Measurements from ENCODE around the gene NFASC.

The NFASC gene

DNA sequence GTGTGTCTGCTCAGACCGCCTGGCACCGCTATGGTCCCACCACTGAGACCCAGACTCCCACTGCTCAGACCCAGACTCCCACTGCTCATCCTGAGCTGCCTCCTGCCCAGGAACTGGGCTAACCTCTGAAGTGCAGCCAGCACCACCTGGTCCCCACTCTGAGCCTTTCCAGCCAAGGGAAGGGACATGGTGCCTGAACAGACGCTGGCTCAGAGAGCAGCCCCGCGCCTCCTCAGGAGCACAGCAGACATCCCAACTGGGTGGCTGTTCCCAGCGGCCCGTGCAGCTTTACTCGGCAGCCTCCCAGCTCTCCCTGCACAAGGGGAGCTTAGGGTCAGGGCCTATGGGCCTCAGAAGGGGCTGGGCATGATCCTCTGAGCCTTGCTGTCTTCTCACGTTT lies 144.6 kb downstream of the NFASC start:
- DNase-seq: no peak

- DNase-seq: no peak
Observed at GRCh38 chr1:205016075-205016474, 145.4 kb downstream of the NFASC start.

- no peak for DNase-seq
Observed at GRCh38 chr1:205016584-205016983, 145.9 kb downstream of the NFASC start.

DNA sequence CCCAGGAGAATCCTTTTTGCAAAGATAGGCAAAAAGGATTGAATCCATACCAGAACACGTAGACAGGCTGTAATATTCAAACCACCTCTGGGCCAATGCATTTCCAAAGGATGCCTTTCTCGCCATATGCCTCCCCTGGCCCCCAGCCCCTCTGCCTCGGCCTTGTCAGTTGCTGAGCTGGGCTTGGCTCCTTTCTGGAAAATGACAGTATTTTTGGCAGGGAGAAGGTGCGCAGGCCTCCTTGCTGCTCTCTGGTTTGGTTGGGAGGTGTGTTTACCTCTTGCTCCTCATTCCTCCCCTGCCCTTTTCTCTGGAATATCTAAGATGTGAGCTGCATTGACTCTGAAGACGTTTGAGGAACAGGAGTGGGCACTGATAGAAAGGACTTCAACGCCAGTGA lies 146.3 kb downstream of the NFASC start:
- no peak for DNase-seq

- DNase-seq: no peak
Observed at GRCh38 chr1:205017766-205018165, 147.1 kb downstream of the NFASC start.

DNA sequence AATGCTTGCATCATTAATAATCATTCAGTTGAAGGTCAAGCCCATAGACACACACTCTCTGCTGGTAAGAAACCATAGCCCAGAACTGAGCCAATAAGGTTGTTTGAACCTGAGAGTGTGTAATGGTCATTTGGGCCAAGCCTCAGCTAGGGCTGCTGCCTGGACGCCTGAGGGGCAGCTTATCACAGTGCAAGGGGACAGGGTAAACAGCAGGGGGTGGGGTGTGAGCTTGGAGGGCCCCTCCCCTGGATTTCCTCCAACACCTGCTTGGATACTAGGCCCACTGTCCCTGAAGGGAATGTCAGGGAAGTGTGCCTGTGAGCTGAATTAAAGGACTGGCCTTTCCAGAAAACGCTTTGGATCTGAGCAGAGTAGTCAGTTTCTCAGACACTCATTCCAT lies 147.7 kb downstream of the NFASC start:
- DNase-seq: no peak

GRCh38 chr1:205020466-205020865 lies 149.8 kb downstream of the NFASC start:
- DNase-seq: no peak

GRCh38 chr1:205024679-205025078 lies 154.0 kb downstream of the NFASC start:
- DNase-seq: no peak

- DNase-seq: no peak
Observed at GRCh38 chr1:205025239-205025638, 154.6 kb downstream of the NFASC start.

DNA sequence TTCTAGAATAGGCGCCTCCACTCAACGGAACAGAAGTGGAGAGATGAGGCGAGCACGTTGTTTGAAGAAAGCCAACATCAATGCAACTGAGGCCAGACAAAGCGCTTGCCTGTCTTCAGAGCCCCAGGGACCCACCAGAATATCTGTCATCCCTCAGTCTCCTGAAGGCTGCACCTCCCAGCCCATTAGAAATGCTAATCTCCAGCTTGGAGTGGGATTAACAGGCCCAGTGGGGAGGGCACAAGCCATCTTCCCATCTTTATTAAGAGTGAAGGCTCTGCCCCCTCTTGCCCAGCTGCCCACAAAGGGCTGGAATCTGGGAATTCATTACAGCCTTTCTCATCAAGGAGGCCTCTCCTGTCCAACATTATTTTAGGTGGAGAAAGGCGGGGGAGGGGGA lies 155.5 kb downstream of the NFASC start:
- DNase-seq: no peak

DNA sequence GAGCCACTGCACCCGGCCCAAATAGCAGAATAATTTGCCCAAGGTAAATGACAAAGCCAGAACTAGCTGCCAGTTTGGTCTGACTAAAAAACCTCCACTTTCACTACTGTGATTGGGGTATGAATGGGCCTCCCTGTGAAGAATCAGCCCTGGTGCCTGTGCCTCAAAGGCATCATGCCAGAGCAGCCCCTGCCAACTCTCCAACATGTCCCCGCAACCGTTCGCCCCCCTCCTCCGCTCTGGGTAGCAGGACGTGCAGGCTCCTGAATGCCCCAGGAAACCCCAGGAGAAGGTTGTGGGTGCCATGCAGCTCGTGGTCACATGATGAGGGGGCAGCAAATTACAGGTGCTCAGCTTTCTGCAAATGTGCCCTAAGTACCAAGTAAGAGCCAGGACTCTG lies 157.7 kb downstream of the NFASC start:
- DNase-seq: no peak

DNA sequence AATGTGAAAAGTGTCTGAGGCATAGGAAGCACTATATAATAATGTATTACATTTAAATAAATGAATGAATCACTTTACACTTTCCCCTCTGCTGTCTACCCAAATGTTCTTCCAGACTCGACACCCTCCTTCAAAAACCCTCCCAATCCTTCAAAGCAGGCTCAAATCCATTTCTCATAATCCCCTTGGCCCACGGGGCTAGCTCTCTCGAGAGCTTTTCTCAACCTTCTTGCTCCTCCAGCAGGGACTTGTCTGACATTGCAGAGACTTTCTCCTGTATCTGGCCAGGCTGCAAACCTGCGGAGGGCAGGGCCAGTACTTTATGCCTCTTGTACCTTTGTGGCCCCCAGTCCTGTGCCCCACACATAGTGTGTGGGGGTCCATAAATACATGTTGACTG lies 158.3 kb downstream of the NFASC start:
- no peak for DNase-seq

DNA sequence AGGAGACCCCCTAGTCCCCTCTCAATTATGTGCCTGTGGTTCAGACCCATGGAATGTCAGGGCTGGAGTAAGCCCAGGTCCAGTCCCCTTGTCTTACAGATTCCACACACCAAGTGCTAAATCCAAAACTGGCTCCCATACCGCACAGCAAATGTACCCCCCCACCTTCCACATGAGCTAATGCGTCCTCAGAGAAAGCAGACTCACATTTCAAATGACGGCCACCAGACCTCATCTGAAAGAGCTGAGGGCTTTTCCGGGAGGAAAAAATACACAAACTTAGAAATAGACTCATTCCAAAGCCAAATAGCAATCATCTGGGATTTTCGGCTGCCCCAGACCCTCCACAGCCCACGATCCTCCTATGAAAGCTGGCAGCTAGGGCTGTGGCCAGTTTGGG lies 159.6 kb downstream of the NFASC start:
- DNase-seq: no peak

DNA sequence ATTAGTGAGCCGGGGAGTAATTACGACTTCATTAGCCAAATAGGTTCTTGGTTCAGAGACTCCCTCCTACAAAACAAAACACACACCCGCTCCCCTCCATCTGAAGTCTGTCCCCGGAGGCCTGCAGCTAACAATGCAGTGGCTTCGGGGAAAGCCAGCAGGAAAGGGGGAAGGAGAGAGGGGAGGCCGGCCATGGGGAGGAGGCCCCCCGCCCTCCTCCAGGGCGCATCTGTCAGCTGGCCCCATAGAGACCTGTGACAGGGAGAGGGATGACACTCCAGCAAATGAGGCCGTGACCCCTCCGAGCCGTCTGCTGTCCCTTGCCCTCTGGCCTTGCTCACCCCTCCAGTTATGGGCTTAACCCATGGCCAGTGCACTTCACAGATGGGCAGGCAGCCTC lies 160.2 kb downstream of the NFASC start:
- DNase-seq: no peak

DNA sequence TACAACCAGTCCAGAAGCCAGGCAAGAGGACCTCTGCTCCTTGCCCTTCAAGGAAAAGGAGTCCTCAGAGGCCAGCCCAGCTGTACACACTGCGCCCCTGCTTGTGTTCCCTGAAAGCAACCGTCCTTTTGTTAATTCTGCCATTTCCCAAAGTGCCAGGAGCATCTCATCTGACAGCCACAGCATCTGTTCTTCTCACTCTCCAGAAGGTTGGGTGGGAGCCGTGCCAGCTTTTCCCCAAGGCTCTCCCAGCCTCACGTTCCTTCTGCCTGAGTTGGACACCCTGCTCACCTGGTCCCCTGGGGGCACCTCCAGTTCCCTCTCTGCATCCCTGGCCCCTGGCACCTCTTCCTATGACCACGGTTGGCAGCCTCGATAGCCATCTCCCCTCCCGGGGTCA lies 161.8 kb downstream of the NFASC start:
- DNase-seq: no peak

DNA sequence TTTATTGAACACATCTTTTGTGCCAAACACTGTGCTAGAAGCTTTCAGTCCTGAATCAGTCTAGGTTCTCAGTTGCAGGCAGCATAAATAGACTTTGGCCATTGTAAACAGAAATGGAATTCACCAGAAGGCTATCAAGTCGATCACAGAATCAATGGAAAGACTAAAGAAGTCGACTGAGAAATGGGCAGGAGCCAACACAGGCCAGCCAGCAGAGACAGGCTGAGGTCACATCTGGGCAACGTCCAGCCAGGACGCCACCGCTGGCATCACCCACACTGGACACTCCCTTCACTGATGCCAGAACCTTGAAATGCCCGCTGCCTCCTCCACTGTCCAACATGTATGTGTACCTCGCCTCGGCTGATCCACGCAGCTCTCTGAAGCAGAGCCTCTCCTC lies 166.9 kb downstream of the NFASC start:
- DNase-seq: no peak

DNA sequence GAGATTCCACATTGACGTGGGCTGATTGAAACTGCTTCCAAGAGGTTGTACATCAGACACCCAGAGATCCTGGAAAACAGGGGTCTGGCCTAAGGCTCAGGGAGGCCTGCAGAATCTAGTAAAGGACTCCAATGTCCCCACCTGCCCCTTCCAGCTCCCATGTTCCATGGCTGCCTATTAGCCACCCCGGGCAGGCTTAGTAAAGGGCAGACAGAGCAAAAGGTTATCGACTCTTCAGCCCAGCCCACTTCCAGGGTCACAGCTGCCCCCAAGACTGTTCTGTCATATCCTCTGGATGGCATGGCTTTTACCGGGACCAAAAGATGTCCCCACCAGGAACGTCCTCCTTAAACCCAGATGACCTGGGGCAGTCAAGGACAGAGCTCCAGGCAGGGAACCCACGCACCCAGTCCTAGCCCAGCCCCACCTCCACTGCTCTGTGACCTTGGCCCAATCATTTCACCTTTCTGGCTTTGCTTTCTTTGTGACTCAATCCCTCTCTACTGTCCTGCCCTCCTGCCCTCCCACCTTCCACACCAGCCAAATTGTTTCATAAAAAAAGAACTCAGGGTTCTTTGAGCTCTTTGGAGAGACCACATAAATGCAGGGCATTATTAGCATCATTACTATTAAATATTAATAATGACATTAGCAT lies 167.6 kb downstream of the NFASC start:
- DNase-seq: no peak

DNA sequence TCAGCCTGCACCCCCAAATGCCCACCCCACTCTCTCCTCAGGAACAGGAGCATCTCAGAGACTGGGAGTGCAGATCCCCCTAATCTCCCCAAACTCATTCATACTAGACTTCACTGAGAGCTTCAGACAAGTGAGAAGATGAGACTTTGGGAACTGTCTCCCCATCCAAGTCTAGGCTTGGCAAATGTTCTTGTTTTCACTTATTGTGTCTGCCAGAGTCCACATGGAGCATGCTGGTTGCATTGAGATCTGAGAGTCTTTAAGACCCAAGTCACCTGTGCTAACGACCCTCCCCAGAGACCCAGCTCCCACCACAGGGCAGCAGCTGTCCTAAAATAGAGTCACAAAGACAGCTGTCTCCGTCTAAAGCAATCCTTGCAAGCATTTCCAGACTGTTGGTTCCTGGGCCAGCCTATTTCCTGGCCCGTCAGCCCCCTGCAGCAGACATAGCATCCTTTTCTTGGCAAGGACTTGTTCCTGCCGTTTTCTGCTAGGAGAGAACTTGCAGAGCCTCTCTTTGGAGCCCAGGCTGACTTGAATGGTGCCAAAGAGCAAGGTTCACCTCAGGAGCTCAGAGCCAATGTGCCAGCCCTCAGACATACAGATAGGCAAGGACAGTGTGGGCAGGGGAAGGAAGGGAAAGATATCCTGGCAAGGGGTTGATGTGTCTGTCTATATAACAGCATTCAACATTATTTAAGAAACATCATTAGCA lies 170.5 kb downstream of the NFASC start:
- DNase-seq: no peak

DNA sequence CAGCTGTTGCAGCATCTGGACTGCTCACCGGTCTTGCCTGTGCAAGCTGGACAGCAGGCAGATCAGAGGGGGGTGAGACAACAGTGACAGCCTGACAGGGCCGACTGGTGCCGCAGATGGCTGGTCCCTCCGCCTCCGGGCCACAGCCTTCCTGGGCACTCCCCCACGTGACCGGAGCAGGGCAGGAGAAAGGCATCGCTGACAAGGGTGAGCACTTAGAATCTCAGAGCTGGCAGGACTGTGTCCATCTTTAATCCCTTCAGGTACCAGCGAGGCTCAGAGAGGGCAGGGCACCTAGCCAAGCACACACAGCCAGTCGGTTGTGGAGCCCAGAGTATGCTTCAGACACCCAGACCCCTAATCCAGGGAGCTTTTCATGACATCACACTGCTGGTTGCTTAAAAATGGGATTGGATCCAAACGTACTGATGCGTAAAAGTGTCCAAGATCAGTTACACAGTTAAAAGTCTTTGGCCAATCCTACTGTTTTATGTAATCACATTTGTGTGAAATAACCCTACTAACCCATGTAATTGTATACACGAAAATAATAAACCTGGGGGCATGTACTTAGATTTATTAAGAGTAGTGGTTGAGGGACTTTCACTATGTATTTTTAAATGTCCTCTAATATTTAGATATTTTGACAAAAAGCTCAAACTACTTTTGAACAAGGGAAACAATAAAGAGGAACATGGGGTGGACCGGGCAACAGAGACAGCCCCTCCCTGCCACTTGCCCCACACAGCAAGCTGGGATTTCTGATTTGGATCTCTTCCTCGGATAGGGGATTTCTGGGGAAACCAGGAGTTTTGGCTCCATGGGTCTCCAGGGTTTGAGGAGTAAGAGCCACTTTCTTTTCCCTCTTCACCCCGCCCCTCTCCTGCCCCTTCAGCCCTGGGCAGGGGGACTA lies 171.6 kb downstream of the NFASC start:
- DNase-seq: no peak

- DNase-seq: no peak
Observed at GRCh38 chr1:205042911-205043806, 172.5 kb downstream of the NFASC start, which contains the start of gene CNTN2. TSS of gene CNTN2 (plus strand) at chr1:205043212. CDS start at chr1:205053186, 9,974 bp downstream.

- DNase-seq: no peak
Observed at GRCh38 chr1:205043866-205044265, 173.2 kb downstream of the NFASC start.

GRCh38 chr1:205044741-205045140 lies 174.1 kb downstream of the NFASC start:
- no peak for DNase-seq

DNA sequence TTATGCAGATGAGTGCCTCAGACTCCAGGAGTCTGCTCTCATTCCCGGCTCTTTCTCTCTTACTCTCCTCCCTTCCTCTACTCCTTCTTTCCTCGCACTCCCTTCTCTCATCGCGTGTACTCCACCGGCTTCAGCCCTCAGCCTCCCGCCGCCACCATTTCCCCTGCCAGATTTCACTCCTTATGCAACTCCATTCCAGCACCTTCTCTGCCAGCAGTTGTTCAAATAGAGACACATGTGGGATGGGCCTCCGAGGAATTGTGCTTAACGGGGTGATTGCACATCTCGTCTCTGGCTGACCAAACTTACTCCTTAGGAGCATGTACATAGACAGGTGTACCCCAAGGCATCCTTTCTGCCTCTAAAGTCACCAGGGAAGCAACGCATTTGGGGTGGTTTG lies 174.5 kb downstream of the NFASC start:
- no peak for DNase-seq
